K562 (cell line): ENCODE data around the gene CMBL. TPM values are rescaled to one million over a fixed set of nuclear protein-coding genes. Genes with fewer than 3 reads are reported as not detected.

Experiments
- ATAC-seq: fragments of 200-7000 bp; cut with Tn5 transposase; 3 replicates; pipeline ENCODE4 v1.9.1; 2020; ENCODE audit warnings: moderate library complexity
- BruUV-seq: library from RNA; stranded (reverse); fragments of 400-500 nt; replicated peaks from 2 replicates; lab custom pipeline; 2021; lab: Mats Ljungman, UMichigan
- CTCF ChIA-PET: fragments of 300-600 bp; formaldehyde crosslinking; extraction: SDS; loops from one replicate; lab custom pipeline; 2021; ENCODE audit warnings: low intra/inter-chr PET ratio; lab: Yijun Ruan, JAX
- POLR2A ChIA-PET: fragments of 300-600, 350-650 bp; sonication (Branson Sonifier 250); formaldehyde crosslinking; extraction: SDS; loops from one replicate; lab custom pipeline; 2021; ENCODE audit warnings: antibody characterized with exemption, inconsistent platforms; lab: Yijun Ruan, JAX
- DNase-seq, 4 experiments: peaks; one replicate each; pipeline versions ENCODE4 v3.0.0 to v3.0.0-alpha.2; 2011 to 2018; ENCODE audit warnings: low spot score in 3 of 4, mixed read lengths in 3 of 4; ENCODE audit errors: extremely low read depth in 1 of 4
- FAIRE-seq: peaks from 2 replicates; lab custom pipeline; 2011; peaks lifted over from hg19 to GRCh38; lab: Jason Lieb, UNC
- H2AFZ ChIP-seq: 2 replicates; pipeline ENCODE4 v1.6.0; 2011; ENCODE audit warnings: low read depth, low read length, control low read depth, inconsistent platforms
- H3K27ac ChIP-seq: fragments of 200-600 bp; 3 replicates; pipeline ENCODE4 v1.8.0; 2011; ENCODE audit warnings: low read depth, mild to moderate bottlenecking, control low read depth, inconsistent platforms, low read length, moderate library complexity, mixed read lengths; ENCODE audit errors: extremely low read depth
- H3K27me3 ChIP-seq, 2 experiments: fragments of 300-600 bp in 1 of 2; 2 replicates in 1 of 2; 3 replicates in 1 of 2; pipeline versions ENCODE4 v1.6.0 to v1.8.0; 2011; ENCODE audit warnings: inconsistent platforms in 2 of 2, low read length in 2 of 2, mild to moderate bottlenecking in 1 of 2, mixed read lengths in 1 of 2, moderate library complexity in 1 of 2; ENCODE audit not compliant: control insufficient read depth in 2 of 2, insufficient read depth in 2 of 2
- H3K36me3 ChIP-seq: fragments of 300-600 bp; 3 replicates; pipeline ENCODE4 v1.8.0; 2011; ENCODE audit warnings: mild to moderate bottlenecking, low read length, inconsistent platforms; ENCODE audit not compliant: control insufficient read depth, insufficient read depth
- H3K4me1 ChIP-seq, 2 experiments: fragments of 200-600 bp in 1 of 2; replicated peaks in 1 of 2; 2 replicates in 1 of 2; 3 replicates in 1 of 2; pipeline versions ENCODE4 v1.5.1 to v1.8.0; 2011; ENCODE audit warnings: inconsistent platforms in 2 of 2, low read length in 2 of 2, mild to moderate bottlenecking in 1 of 2, mixed read lengths in 1 of 2, moderate library complexity in 1 of 2; ENCODE audit not compliant: control insufficient read depth in 2 of 2, insufficient read depth in 2 of 2
- H3K4me2 ChIP-seq: 2 replicates; pipeline ENCODE4 v1.6.1; 2011; ENCODE audit warnings: low read length, control low read depth, inconsistent platforms, mixed read lengths; ENCODE audit not compliant: insufficient read depth
- H3K4me3 ChIP-seq: fragments of 200-600 bp; sonication (generic), shearing (Covaris generic); 2 replicates; pipeline ENCODE4 v1.5.1; 2016; ENCODE audit warnings: control low read depth, inconsistent platforms
- H3K79me2 ChIP-seq: fragments of 200-600 bp; 3 replicates; pipeline ENCODE4 v1.8.0; 2011; ENCODE audit warnings: low read length, inconsistent platforms; ENCODE audit not compliant: control insufficient read depth, insufficient read depth
- H3K9ac ChIP-seq, 2 experiments: 2 replicates each; pipeline versions ENCODE4 v1.6.0 to v1.6.1; 2011; ENCODE audit warnings: low read depth in 2 of 2, low read length in 2 of 2, control low read depth in 1 of 2, inconsistent platforms in 1 of 2, mild to moderate bottlenecking in 1 of 2, mixed read lengths in 1 of 2; ENCODE audit not compliant: insufficient read depth in 1 of 2
- H3K9me1 ChIP-seq: one replicate; pipeline ENCODE4 v1.6.0; 2011; ENCODE audit warnings: inconsistent platforms, mild to moderate bottlenecking, low read length, moderate library complexity; ENCODE audit not compliant: control insufficient read depth, insufficient read depth
- H3K9me3 ChIP-seq: replicated peaks from 2 replicates; pipeline ENCODE4 v1.5.1; 2011; ENCODE audit warnings: low read depth, low read length, inconsistent platforms; ENCODE audit not compliant: control insufficient read depth, insufficient read depth
- H4K20me1 ChIP-seq: replicated peaks from 2 replicates; pipeline ENCODE4 v1.6.1; 2011; ENCODE audit warnings: low read length, inconsistent platforms, mixed read lengths; ENCODE audit not compliant: control insufficient read depth, insufficient read depth
- CEBPG ChIP-seq, 3 experiments: fragments of 200-800 bp in 1 of 3; sonication (Bioruptor generic) in 1 of 3; sonication (generic) in 1 of 3; formaldehyde crosslinking in 1 of 3; IDR thresholded peaks in 2 of 3; conservative IDR thresholded peaks in 1 of 3; 2 replicates each; pipeline versions ENCODE4 v1.6.1 to v1.8.0; 2016 to 2022; ENCODE audit warnings: missing compliant biosample characterization in 2 of 3, missing genetic modification characterization in 2 of 3, mild to moderate bottlenecking in 1 of 3, missing genetic modification reagents in 1 of 3
- DNMT1 ChIP-seq: fragments of 450-650 bp; IDR thresholded peaks from 2 replicates; pipeline ENCODE4 v1.6.1; 2016; ENCODE audit warnings: antibody characterized with exemption, mild to moderate bottlenecking
- JUND ChIP-seq, 2 experiments: IDR thresholded peaks; 2 replicates in 1 of 2; 3 replicates in 1 of 2; pipeline ENCODE4 v1.6.1; 2011; ENCODE audit warnings: borderline replicate concordance in 2 of 2, low read depth in 2 of 2, low read length in 2 of 2, improper control_type of control experiment in 1 of 2, missing biosample characterization in 1 of 2, missing genetic modification characterization in 1 of 2, missing genetic modification reagents in 1 of 2
- PTTG1 ChIP-seq: fragments of 450-650 bp; IDR thresholded peaks from 2 replicates; pipeline ENCODE4 v1.6.1; 2016; ENCODE audit warnings: low read depth, mild to moderate bottlenecking, missing genetic modification characterization, missing compliant biosample characterization
- SIN3A ChIP-seq, 2 experiments: fragments of 150-350 bp in 1 of 2; IDR thresholded peaks; 2 replicates each; pipeline ENCODE4 v1.6.1; 2011 to 2016; ENCODE audit warnings: borderline replicate concordance in 2 of 2, low read depth in 2 of 2, low read length in 2 of 2, mild to moderate bottlenecking in 2 of 2, moderate library complexity in 2 of 2; ENCODE audit not compliant: control insufficient read depth in 1 of 2
- TEAD4 ChIP-seq, 2 experiments: sonication (generic) in 1 of 2; formaldehyde crosslinking in 1 of 2; IDR thresholded peaks; 2 replicates each; pipeline versions ENCODE4 v1.6.1 to v1.8.0; 2012 to 2022; ENCODE audit warnings: borderline replicate concordance in 1 of 2, inconsistent platforms in 1 of 2, low read length in 1 of 2, mild to moderate bottlenecking in 1 of 2, missing genetic modification reagents in 1 of 2
- ZFP1 ChIP-seq: fragments of 450-650 bp; formaldehyde crosslinking; IDR thresholded peaks from 2 replicates; pipeline ENCODE4 v1.4.0; 2020; ENCODE audit warnings: mild to moderate bottlenecking, mixed read lengths
- ZNF253 ChIP-seq: fragments of 250-450 bp; sonication (Bioruptor Pico); conservative IDR thresholded peaks from 2 replicates; pipeline ENCODE4 v1.6.1; 2021; ENCODE audit warnings: mild to moderate bottlenecking
- WGBS: fragments of 100-300 bp; shearing (Covaris generic); methylation state at CpG from one replicate; pipeline ENCODE4 v1.1.6; 2016; ENCODE audit warnings: low coverage, mixed read lengths; ENCODE audit not compliant: insufficient coverage; ENCODE audit errors: missing lambda C conversion rate; 5-methylcytosine and 5-hydroxymethylcytosine counted together
- in situ Hi-C: fragments of 300-500 bp; cut with MboI; formaldehyde crosslinking; loops from 4 replicates; pipeline ENCODE4 v1.15.0; 2018; ENCODE audit warnings: inconsistent platforms, mixed read lengths
- intact Hi-C: fragments of 100-400 bp; cut with micrococcal nuclease; formaldehyde crosslinking; loops from 2 replicates; pipeline ENCODE4 v1.14.2; 2022
- polyA plus RNA-seq, 8 experiments: library from polyadenylated mRNA; depleted of rRNA in 4 of 8; stranded (reverse) in 5 of 8; unstranded in 3 of 8; fragments of >200 nt; fragmentation: Nextera tagmentation in 2 of 8; fragmentation: Illumina TruSeq in 1 of 8; extraction: Ambion mirVana in 2 of 8; extraction: Trizol in 1 of 8; gene quantifications; 2 replicates each; pipeline versions ENCODE4 v1.2.1 to v1.2.3, GENCODE V29; 2011 to 2014; ENCODE audit warnings: inconsistent platforms in 1 of 8, missing spikeins in 1 of 8
- total RNA-seq, 7 experiments: library from RNA; depleted of rRNA in 6 of 7; stranded (reverse); fragments of >200 nt in 6 of 7; fragmentation: Illumina TruSeq in 2 of 7; extraction: Trizol in 2 of 7; gene quantifications; 2 replicates each; pipeline versions ENCODE4 v1.2.1 to v1.2.3, GENCODE V29; 2011 to 2021; ENCODE audit warnings: low replicate concordance in 1 of 7
- TF ChIP-seq, protein P1 (sequence below): sonication (generic); formaldehyde crosslinking; IDR thresholded peaks from 2 replicates; pipeline ENCODE4 v1.8.0; 2022; ENCODE audit warnings: mild to moderate bottlenecking, missing genetic modification reagents
- TF ChIP-seq, protein P2 (sequence below): fragments of 250-450 bp; sonication (Bioruptor Pico); IDR thresholded peaks from 2 replicates; pipeline ENCODE4 v1.5.0; 2021; ENCODE audit warnings: mild to moderate bottlenecking, borderline replicate concordance

The CMBL gene
- total and polyA plus RNA-seq, 9 of the 15 experiments (the other 6 are each of a cell fraction or from before 2014, with no cell fraction given), result 22.6 to 192 (median 71.1) TPM

DNA sequence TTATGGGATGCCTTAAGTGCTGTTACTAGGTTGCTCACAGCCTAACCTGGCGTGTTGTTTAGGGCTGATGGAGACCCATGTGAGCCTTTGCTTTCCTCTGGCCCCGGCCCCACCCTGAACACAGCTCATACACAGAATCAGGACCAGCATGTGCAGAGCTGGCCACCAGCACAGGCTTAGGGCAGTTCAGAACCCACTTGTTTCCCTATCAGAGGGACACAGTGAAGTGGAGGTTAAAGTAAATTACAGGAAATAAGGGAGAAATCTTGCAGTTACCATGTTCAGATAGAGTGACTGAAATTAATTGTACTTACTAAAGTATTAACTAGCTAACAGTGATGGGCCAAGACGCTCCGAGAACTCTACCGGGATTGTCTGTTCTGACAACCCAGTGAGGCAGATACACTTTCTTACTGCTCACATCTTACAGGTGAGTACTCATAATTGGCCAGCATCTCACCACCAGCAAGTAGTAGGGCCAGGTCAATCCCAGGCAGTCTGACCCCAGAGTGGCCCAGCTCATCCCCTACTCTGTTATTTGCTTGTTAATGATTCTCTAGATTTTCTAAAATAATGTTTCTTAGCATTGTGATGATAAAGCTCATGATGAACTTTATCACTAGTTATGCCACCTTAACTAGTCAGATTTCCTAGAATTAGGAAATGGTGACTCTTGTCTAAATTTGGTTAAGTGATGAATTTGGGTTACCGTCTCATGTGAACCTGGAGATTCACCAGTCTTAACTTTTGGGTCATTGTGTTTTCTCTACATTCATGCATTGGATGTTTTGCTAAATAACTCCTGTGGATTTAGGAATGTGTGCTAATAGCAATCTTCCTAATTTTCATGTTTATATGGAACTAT lies 42.2 kb downstream of the CMBL start (continued):
- peak in 1 of 2 experiments; percentile 70; a peak in 2 of 4 replicates for TF ChIP-seq SIN3A (IDR thresholded peaks at IDR 0.05; ENCODE audit: borderline replicate concordance in 2 of 2, control insufficient read depth in 1 of 2, low read depth in 2 of 2, low read length in 2 of 2)
- no peak for TF ChIP-seq ZNF253
- TF ChIP-seq PTTG1 (tag), result no peak
- TF ChIP-seq, protein P1, sequence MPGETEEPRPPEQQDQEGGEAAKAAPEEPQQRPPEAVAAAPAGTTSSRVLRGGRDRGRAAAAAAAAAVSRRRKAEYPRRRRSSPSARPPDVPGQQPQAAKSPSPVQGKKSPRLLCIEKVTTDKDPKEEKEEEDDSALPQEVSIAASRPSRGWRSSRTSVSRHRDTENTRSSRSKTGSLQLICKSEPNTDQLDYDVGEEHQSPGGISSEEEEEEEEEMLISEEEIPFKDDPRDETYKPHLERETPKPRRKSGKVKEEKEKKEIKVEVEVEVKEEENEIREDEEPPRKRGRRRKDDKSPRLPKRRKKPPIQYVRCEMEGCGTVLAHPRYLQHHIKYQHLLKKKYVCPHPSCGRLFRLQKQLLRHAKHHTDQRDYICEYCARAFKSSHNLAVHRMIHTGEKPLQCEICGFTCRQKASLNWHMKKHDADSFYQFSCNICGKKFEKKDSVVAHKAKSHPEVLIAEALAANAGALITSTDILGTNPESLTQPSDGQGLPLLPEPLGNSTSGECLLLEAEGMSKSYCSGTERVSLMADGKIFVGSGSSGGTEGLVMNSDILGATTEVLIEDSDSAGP, result no peak
- no peak for TF ChIP-seq ZFP1 (CRISPR knock-in tag)
- no peak for TF ChIP-seq JUND (IDR thresholded peaks at IDR 0.05; ENCODE audit: borderline replicate concordance, low read depth, low read length)
- no peak for TF ChIP-seq JUND (tag; IDR thresholded peaks at IDR 0.05; ENCODE audit: borderline replicate concordance, low read depth, low read length)
- TF ChIP-seq, all 486 proteins: peak for 19

DNA sequence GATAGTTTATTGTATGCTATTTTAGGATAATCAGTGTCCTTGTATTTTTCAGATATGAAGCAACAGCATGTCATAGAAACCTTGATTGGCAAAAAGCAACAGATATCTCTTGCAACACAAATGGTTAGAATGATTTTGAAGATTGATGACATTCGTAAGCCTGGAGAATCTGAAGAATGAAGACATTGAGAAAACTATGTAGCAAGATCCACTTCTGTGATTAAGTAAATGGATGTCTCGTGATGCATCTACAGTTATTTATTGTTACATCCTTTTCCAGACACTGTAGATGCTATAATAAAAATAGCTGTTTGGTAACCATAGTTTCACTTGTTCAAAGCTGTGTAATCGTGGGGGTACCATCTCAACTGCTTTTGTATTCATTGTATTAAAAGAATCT lies 43.1 kb downstream of the CMBL start:
- POLR2A ChIA-PET, result interaction anchor here (0.7 to 7.9 kb wide), 8 partner anchors 8 to 239 kb away, joined by 3 to 72 read pairs (median 4); partner anchors contain the start of genes ATPSCKMT and CCT5
- TF ChIP-seq, protein P2, sequence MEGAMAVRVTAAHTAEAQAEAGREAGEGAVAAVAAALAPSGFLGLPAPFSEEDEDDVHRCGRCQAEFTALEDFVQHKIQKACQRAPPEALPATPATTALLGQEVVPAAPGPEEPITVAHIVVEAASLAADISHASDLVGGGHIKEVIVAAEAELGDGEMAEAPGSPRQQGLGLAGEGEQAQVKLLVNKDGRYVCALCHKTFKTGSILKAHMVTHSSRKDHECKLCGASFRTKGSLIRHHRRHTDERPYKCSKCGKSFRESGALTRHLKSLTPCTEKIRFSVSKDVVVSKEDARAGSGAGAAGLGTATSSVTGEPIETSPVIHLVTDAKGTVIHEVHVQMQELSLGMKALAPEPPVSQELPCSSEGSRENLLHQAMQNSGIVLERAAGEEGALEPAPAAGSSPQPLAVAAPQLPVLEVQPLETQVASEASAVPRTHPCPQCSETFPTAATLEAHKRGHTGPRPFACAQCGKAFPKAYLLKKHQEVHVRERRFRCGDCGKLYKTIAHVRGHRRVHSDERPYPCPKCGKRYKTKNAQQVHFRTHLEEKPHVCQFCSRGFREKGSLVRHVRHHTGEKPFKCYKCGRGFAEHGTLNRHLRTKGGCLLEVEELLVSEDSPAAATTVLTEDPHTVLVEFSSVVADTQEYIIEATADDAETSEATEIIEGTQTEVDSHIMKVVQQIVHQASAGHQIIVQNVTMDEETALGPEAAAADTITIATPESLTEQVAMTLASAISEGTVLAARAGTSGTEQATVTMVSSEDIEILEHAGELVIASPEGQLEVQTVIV (CRISPR knock-in tag), result no peak
- no peak for TF ChIP-seq DNMT1
- TF ChIP-seq TEAD4 (IDR thresholded peaks at IDR 0.05; ENCODE audit: low read length), result no peak
- TF ChIP-seq TEAD4 (CRISPR knock-in tag; IDR thresholded peaks at IDR 0.05; ENCODE audit: borderline replicate concordance), result no peak
- TF ChIP-seq, protein P1, result no peak
- TF ChIP-seq CEBPG (CRISPR knock-in tag; IDR thresholded peaks at IDR 0.05), result no peak
- TF ChIP-seq CEBPG (tag; conservative IDR thresholded peaks at IDR 0.05 in 1 of 2, IDR thresholded peaks at IDR 0.05 in 1 of 2), result peak; percentile 23 to 67; a peak in 3 of 4 replicates

More for the DNA sequence above, 43.1 kb downstream of the CMBL start:
- CTCF ChIA-PET, result no interaction called here
- no TSS peak for BruUV-seq
- H3K27me3 ChIP-seq, result no peaks in the 10 kb centered on the region
- H3K79me2 ChIP-seq, result peaks cover 8% of the 10 kb centered on the region; the same call in 2 of the 3 replicates
- no peak overlapping the region for H2AFZ ChIP-seq
- in situ Hi-C loops (no loop called here), intact Hi-C loops (loop anchor here (5.0 kb wide), 1 partner anchor 173 kb away; no protein-coding TSS in a partner anchor)
- peaks cover 6% of the 10 kb centered on the region for H3K9me1 ChIP-seq
- H3K9me3 ChIP-seq, result no peaks in the 10 kb centered on the region
- no peak overlapping the region for H3K4me3 ChIP-seq
- no peak overlapping the region for H3K27ac ChIP-seq
- H3K4me2 ChIP-seq, result no peak overlapping the region
- ATAC-seq, result no peak
- H3K36me3 ChIP-seq, result peaks cover 69% of the 10 kb centered on the region
- no peak overlapping the region for H3K9ac ChIP-seq
- FAIRE-seq, result no peak
- no peak for DNase-seq
- peaks cover 20% of the 10 kb centered on the region for H4K20me1 ChIP-seq
- peaks cover 0 to 13% of the 10 kb centered on the region in 2 experiments; a peak in 4 of 5 replicates for H3K4me1 ChIP-seq
- WGBS, result 77% methylated on average over 3 of the region's 3 CpGs
